SK-N-SH treated with all-trans-retinoic acid at 6 μM for 48 hours (cell line): ENCODE measurements around the gene RUNDC3A.

Source experiments
- ATAC-seq: fragments of 200-7000 bp; cut with Tn5 transposase; 3 replicates; pipeline ENCODE4 v1.9.1; 2020; ENCODE audit warnings: mild to moderate bottlenecking, moderate library complexity
- ARNTL ChIP-seq: fragments of 450-650 bp; formaldehyde crosslinking; IDR thresholded peaks from 2 replicates; pipeline ENCODE4 v1.5.0; 2020; ENCODE audit warnings: low read depth, mild to moderate bottlenecking, moderate library complexity, borderline replicate concordance
- BACH2 ChIP-seq: fragments of 250-450 bp; sonication (Bioruptor Pico); IDR thresholded peaks from 2 replicates; pipeline ENCODE4 v1.9.0; 2021; ENCODE audit warnings: mild to moderate bottlenecking, borderline replicate concordance
- CSDC2 ChIP-seq: fragments of 250-450 bp; sonication (Bioruptor Pico); IDR thresholded peaks from 2 replicates; pipeline ENCODE4 v1.5.0; 2020; ENCODE audit warnings: mild to moderate bottlenecking, moderate library complexity
- ESRRG ChIP-seq: fragments of 250-450 bp; sonication (Bioruptor Pico); IDR thresholded peaks from 2 replicates; pipeline ENCODE4 v1.6.1; 2021; ENCODE audit warnings: mild to moderate bottlenecking
- GLIS3 ChIP-seq: fragments of 250-450 bp; sonication (Bioruptor Pico); IDR thresholded peaks from 2 replicates; pipeline ENCODE4 v1.5.0; 2020; ENCODE audit warnings: mild to moderate bottlenecking, moderate library complexity
- ISL1 ChIP-seq: fragments of 250-450 bp; sonication (Bioruptor Pico); IDR thresholded peaks from 2 replicates; pipeline ENCODE4 v2.1.2; 2022; ENCODE audit warnings: mild to moderate bottlenecking, moderate library complexity
- OSR1 ChIP-seq: fragments of 250-450 bp; sonication (Bioruptor Pico); IDR thresholded peaks from 2 replicates; pipeline ENCODE4 v1.8.0; 2022; ENCODE audit warnings: moderate library complexity, mild to moderate bottlenecking, inconsistent platforms
- RARB ChIP-seq: fragments of 250-450 bp; sonication (Bioruptor Pico); IDR thresholded peaks from 2 replicates; pipeline ENCODE4 v1.8.0; 2021; ENCODE audit warnings: mild to moderate bottlenecking, moderate library complexity
- SNAI2 ChIP-seq: fragments of 250-450 bp; sonication (Bioruptor Pico); IDR thresholded peaks from 2 replicates; pipeline ENCODE4 v1.5.0; 2020; ENCODE audit warnings: mild to moderate bottlenecking, moderate library complexity
- TCF4 ChIP-seq: fragments of 250-450 bp; sonication (Bioruptor Pico); IDR thresholded peaks from 2 replicates; pipeline ENCODE4 v1.8.0; 2021; ENCODE audit warnings: mild to moderate bottlenecking, moderate library complexity, borderline replicate concordance
- TOX ChIP-seq: fragments of 250-450 bp; sonication (Bioruptor Pico); IDR thresholded peaks from 2 replicates; pipeline ENCODE4 v1.8.0; 2021; ENCODE audit warnings: mild to moderate bottlenecking, moderate library complexity, borderline replicate concordance
- ZC3H10 ChIP-seq: fragments of 250-450 bp; sonication (Bioruptor Pico); IDR thresholded peaks from 2 replicates; pipeline ENCODE4 v1.5.1; 2021; ENCODE audit warnings: mild to moderate bottlenecking, moderate library complexity
- ZFP3 ChIP-seq: fragments of 250-450 bp; sonication (Bioruptor Pico); IDR thresholded peaks from 2 replicates; pipeline ENCODE4 v1.5.0; 2020; ENCODE audit warnings: mild to moderate bottlenecking, moderate library complexity
- ZFP30 ChIP-seq: fragments of 450-650 bp; formaldehyde crosslinking; IDR thresholded peaks from 2 replicates; pipeline ENCODE4 v1.5.0; 2022; ENCODE audit warnings: mild to moderate bottlenecking, moderate library complexity
- ZNF565 ChIP-seq: fragments of 450-650 bp; formaldehyde crosslinking; conservative IDR thresholded peaks from 2 replicates; pipeline ENCODE4 v1.5.0; 2020; ENCODE audit warnings: low read depth, mild to moderate bottlenecking, moderate library complexity
- ZNF70 ChIP-seq: fragments of 450-650 bp; formaldehyde crosslinking; IDR thresholded peaks from 2 replicates; pipeline ENCODE4 v1.5.0; 2020; ENCODE audit warnings: mild to moderate bottlenecking, moderate library complexity
- ZNF8 ChIP-seq: fragments of 450-650 bp; formaldehyde crosslinking; IDR thresholded peaks from 2 replicates; pipeline ENCODE4 v1.5.0; 2020; ENCODE audit warnings: mild to moderate bottlenecking, moderate library complexity
- TF ChIP-seq, protein P1 (sequence below): fragments of 250-450 bp; sonication (Bioruptor Pico); IDR thresholded peaks from 2 replicates; pipeline ENCODE4 v1.8.0; 2021; ENCODE audit warnings: low read depth, mild to moderate bottlenecking, moderate library complexity, borderline replicate concordance
- TF ChIP-seq, protein P2 (sequence below): fragments of 250-450 bp; sonication (Bioruptor Pico); IDR thresholded peaks from 2 replicates; pipeline ENCODE4 v1.5.1; 2021; ENCODE audit warnings: mild to moderate bottlenecking, moderate library complexity
- TF ChIP-seq, protein P3 (sequence below): fragments of 250-450 bp; sonication (Bioruptor Pico); IDR thresholded peaks from 2 replicates; pipeline ENCODE4 v1.5.1; 2020; ENCODE audit warnings: low read depth, mild to moderate bottlenecking, moderate library complexity

Gene RUNDC3A

DNA sequence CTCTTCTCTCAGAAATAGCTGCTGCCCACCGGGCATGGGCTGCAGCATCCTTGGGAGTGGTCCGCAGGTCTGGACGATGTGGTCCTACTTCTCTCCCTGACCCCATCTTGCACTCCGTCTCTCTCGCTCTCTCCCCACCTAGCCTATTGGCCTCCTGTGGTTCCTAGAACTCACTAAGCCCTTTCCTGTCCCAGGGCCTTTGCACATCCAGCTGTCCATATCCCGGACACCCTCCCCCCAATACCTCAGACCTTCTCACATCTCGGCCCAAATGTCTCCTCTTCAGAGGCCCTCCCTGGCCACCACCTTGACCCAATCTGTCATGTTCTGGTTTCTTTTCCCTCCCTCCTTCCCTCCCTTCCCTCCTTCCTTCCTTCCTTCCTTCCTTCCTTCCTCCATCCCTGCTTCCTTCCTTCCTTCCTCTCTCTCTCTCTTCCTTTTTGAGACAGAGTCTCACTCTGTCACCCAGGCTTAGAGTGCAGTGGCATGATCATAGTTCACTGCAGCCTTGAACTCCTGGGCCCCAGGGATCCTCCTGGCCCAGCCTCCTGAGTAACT lies 45.0 kb upstream of the RUNDC3A start:
- TF ChIP-seq ZFP30 (no peak), CSDC2 (CRISPR knock-in tag) (no peak), TCF4 (CRISPR knock-in tag) (no peak), ZNF8 (CRISPR knock-in tag) (no peak), SNAI2 (CRISPR knock-in tag) (no peak), RARB (no peak), GLIS3 (CRISPR knock-in tag) (no peak), ISL1 (CRISPR knock-in tag) (no peak), BACH2 (CRISPR knock-in tag) (no peak), ZNF565 (CRISPR knock-in tag) (no peak), ESRRG (no peak), ARNTL (CRISPR knock-in tag) (no peak), TOX (CRISPR knock-in tag) (no peak), ZNF70 (CRISPR knock-in tag) (no peak), ZFP3 (CRISPR knock-in tag) (no peak)
- TF ChIP-seq, protein P1, sequence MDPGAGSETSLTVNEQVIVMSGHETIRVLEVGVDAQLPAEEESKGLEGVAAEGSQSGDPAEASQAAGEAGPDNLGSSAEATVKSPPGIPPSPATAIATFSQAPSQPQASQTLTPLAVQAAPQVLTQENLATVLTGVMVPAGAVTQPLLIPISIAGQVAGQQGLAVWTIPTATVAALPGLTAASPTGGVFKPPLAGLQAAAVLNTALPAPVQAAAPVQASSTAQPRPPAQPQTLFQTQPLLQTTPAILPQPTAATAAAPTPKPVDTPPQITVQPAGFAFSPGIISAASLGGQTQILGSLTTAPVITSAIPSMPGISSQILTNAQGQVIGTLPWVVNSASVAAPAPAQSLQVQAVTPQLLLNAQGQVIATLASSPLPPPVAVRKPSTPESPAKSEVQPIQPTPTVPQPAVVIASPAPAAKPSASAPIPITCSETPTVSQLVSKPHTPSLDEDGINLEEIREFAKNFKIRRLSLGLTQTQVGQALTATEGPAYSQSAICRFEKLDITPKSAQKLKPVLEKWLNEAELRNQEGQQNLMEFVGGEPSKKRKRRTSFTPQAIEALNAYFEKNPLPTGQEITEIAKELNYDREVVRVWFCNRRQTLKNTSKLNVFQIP, result no peak
- TF ChIP-seq, protein P2, sequence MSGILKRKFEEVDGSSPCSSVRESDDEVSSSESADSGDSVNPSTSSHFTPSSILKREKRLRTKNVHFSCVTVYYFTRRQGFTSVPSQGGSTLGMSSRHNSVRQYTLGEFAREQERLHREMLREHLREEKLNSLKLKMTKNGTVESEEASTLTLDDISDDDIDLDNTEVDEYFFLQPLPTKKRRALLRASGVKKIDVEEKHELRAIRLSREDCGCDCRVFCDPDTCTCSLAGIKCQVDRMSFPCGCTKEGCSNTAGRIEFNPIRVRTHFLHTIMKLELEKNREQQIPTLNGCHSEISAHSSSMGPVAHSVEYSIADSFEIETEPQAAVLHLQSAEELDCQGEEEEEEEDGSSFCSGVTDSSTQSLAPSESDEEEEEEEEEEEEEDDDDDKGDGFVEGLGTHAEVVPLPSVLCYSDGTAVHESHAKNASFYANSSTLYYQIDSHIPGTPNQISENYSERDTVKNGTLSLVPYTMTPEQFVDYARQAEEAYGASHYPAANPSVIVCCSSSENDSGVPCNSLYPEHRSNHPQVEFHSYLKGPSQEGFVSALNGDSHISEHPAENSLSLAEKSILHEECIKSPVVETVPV, result no peak
- no peak for ATAC-seq

DNA sequence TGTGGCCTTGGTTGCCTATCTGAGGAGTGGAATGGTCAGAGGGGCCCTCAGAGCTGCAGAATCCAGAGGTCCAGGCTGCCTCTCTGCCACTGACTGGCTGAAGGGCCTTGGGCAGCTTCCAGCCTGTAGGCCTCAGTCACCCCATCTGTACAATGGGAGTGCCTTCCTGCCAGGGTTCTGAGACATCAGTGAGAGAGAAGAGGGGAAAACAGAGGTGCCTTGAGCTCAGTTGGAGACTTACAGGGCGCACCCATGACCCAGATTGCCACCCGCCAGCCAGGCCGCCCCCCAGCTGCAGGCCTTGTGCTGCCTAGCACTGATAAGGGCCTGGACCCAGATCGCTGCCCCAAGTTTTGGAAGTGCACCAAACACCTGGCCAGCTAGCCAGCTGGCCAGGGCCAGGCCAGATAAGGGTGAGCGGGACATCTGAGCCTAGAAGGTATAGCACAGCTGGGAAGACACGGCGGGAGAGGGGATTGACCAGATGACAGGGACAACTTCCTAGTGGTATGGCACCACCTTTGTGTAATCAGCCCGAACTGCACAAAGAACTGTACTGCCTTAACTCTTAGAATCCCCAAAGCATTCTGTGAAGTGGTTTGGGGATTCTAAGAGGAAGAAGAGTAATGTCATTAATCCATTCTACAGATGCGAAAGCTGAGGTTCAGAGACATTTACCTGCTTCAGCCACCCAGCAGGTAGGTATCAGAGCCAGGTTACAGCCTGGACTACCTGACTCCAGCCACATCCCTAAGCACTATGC lies 41.8 kb upstream of the RUNDC3A start:
- TF ChIP-seq TCF4 (CRISPR knock-in tag) (peak; percentile 38; the same call in 1 of the 2 replicates), BACH2 (CRISPR knock-in tag) (no peak)
- TF ChIP-seq, all 23 proteins: peak for 1
- ATAC-seq, result peak; percentile 60

DNA sequence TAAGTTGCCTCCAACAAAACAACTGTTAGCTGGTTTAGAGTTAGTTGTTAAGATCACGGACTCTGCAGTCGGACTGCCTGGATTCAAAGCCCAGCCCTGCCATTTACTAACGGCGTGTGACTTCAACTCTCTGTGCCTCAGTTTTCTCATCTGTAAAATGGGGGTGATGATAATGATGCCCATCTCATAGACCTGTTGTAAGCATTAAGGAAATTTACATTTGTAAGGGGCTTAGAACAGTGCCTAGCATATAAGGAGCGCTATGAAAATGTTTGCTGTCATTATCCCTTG lies 41.3 kb upstream of the RUNDC3A start:
- TF ChIP-seq ISL1 (CRISPR knock-in tag), result no peak
- no peak for ATAC-seq

DNA sequence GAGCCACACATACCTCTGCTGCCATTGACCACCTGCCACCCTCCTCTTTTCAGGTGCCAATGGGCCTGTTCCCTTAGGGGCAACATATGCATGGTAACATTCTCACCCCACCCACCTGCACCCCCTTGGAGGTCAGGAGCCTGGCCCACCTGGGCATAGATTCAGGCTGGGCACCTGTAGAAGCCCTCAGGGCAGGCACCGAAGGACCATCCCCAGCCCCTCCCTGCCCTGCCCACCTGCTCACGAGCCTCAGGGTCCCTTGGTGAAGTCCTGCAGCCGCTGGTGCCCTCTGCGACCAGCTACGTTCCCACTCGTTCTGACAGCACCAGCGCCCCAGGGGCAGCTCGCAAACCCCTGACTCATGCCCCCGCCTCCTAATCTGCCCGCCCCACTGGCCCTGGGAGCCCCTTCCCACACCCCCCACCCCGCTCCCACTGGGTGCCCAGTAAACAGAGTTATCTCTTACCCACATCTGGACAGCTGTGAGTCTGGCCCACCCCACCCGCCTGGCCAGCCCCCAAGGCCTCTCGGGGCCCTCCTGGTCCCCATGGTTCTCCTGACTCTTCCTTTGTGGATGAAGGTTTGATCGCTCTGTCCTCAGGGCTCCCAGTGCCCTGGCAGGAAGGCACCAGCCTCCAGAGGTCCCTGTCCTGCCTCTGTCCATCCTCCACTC lies 40.4 kb upstream of the RUNDC3A start, which contains the start of gene SLC4A1:
Gene SLC4A1, minus strand, starts transcription at position 318 of the 673 bp plus-strand sequence. CDS start 5,269 bp downstream, outside the sequence.
- no peak for ATAC-seq
- no peak for TF ChIP-seq GLIS3 (CRISPR knock-in tag)
- TF ChIP-seq, protein P1, result no peak
- no peak for TF ChIP-seq ZNF565 (CRISPR knock-in tag)
- TF ChIP-seq, protein P3, sequence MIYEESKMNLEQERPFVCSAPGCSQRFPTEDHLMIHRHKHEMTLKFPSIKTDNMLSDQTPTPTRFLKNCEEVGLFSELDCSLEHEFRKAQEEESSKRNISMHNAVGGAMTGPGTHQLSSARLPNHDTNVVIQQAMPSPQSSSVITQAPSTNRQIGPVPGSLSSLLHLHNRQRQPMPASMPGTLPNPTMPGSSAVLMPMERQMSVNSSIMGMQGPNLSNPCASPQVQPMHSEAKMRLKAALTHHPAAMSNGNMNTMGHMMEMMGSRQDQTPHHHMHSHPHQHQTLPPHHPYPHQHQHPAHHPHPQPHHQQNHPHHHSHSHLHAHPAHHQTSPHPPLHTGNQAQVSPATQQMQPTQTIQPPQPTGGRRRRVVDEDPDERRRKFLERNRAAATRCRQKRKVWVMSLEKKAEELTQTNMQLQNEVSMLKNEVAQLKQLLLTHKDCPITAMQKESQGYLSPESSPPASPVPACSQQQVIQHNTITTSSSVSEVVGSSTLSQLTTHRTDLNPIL (CRISPR knock-in tag), result no peak

DNA sequence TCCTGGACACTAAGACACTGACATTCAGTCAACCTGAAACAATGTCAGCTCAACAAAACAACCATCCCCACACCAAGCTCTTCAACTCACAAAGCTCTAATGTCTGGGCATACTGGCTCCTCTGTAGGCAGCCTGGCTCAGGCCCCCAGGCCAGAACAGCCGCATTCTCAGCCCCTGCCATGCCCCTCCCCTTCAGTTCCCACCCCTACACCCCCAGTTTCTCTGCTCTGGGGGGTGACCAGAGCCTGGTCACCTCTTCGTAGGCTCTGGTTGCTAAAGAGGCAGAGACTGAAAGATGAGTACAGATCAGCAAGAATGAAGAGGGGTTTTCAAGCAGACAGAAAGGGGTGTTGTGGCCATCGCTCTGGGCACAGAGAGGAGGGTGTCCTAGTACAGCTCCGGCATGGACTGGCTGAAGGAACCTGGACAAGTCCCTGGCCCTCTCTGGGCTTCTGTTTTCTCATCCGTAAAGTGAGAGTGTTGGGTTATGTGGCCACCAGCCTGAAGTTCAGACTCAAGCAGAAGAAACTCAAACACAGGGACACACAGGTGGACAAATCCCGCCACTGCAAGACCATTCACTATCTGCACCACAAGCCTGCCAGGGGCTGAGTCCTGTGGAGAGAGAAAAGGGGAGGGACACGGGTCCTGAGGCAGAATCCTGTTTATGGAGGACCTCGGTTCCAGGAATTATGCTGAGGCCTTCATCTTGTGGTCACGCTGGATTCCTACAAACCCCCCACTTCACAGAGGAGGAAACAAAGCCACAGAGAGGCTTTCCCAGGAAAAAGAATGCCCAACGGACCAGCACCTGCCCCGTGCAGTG lies 39.5 kb upstream of the RUNDC3A start:
- TF ChIP-seq, protein P1, result no peak
- TF ChIP-seq, protein P3 (CRISPR knock-in tag), result no peak
- TF ChIP-seq SNAI2 (CRISPR knock-in tag) (no peak), OSR1 (no peak), ZC3H10 (CRISPR knock-in tag) (no peak), BACH2 (CRISPR knock-in tag) (no peak), CSDC2 (CRISPR knock-in tag) (no peak), ZFP30 (no peak), ISL1 (CRISPR knock-in tag) (no peak), ESRRG (no peak), TCF4 (CRISPR knock-in tag) (no peak)

More for the DNA sequence above, 39.5 kb upstream of the RUNDC3A start:
- no peak for ATAC-seq
